HepG2 (cell line): ENCODE measurements around the gene H6PD. TPM values are rescaled to one million over a fixed set of nuclear protein-coding genes. Genes with fewer than 3 reads are reported as not detected.

Experiments used
- ATF7 ChIP-seq, 2 experiments: fragments of 450-650 bp in 1 of 2; sonication (generic) in 1 of 2; formaldehyde crosslinking in 1 of 2; IDR thresholded peaks; 2 replicates each; pipeline versions ENCODE4 v1.4.0 to v1.6.1; 2016 to 2020; ENCODE audit warnings: antibody characterized with exemption in 1 of 2, mild to moderate bottlenecking in 1 of 2, missing genetic modification reagents in 1 of 2
- CBX2 ChIP-seq, 2 experiments: fragments of 200-600 bp in 1 of 2; sonication (generic); formaldehyde crosslinking in 1 of 2; IDR thresholded peaks; 2 replicates each; pipeline versions ENCODE4 v1.7.0 to v1.8.1; 2018 to 2022; ENCODE audit warnings: low read depth in 2 of 2, low read length in 1 of 2, mild to moderate bottlenecking in 1 of 2, missing genetic modification reagents in 1 of 2
- DPF2 ChIP-seq: sonication (generic); formaldehyde crosslinking; IDR thresholded peaks from 2 replicates; pipeline ENCODE4 v1.4.0; 2020; ENCODE audit warnings: mild to moderate bottlenecking, low read depth, missing genetic modification reagents, borderline replicate concordance
- GABPB1 ChIP-seq: IDR thresholded peaks from 2 replicates; pipeline ENCODE4 v1.6.1; 2016; ENCODE audit warnings: mild to moderate bottlenecking, missing genetic modification reagents, moderate library complexity, missing compliant biosample characterization
- GFI1 ChIP-seq: sonication (generic); formaldehyde crosslinking; IDR thresholded peaks from 2 replicates; pipeline ENCODE4 v1.5.0; 2020; ENCODE audit warnings: missing genetic modification reagents, mild to moderate bottlenecking, borderline replicate concordance
- IRF2 ChIP-seq: IDR thresholded peaks from 2 replicates; pipeline ENCODE4 v1.6.1; 2018; ENCODE audit warnings: missing genetic modification reagents, missing compliant biosample characterization
- IRX3 ChIP-seq: sonication (generic); formaldehyde crosslinking; IDR thresholded peaks from 2 replicates; pipeline ENCODE4 v1.8.1; 2023; ENCODE audit warnings: mild to moderate bottlenecking, low read depth, missing genetic modification reagents, borderline replicate concordance
- NFE2L2 ChIP-seq: fragments of 150-350 bp; IDR thresholded peaks from 2 replicates; pipeline ENCODE4 v1.6.1; 2014; ENCODE audit warnings: low read length
- ZNF124 ChIP-seq: sonication (generic); formaldehyde crosslinking; IDR thresholded peaks from 2 replicates; pipeline ENCODE4 v1.4.0; 2020; ENCODE audit warnings: missing genetic modification reagents
- ZNF749 ChIP-seq: sonication (generic); formaldehyde crosslinking; IDR thresholded peaks from 2 replicates; pipeline ENCODE4 v1.8.0; 2022; ENCODE audit warnings: mild to moderate bottlenecking, missing genetic modification reagents, moderate library complexity, borderline replicate concordance
- ZNF782 ChIP-seq: sonication (generic); formaldehyde crosslinking; IDR thresholded peaks from 2 replicates; pipeline ENCODE4 v1.4.0; 2020; ENCODE audit warnings: missing genetic modification reagents, mild to moderate bottlenecking, borderline replicate concordance
- polyA plus RNA-seq, 8 experiments: library from polyadenylated mRNA; depleted of rRNA in 3 of 8; stranded (reverse) in 7 of 8; unstranded in 1 of 8; fragments of >200 nt; fragmentation: Illumina TruSeq in 4 of 8; extraction: Trizol in 4 of 8; gene quantifications; 2 replicates each; pipeline versions ENCODE4 v1.2.1 to v1.2.3, GENCODE V29; 2011 to 2016; ENCODE audit warnings: low read depth in 4 of 8, missing spikeins in 1 of 8, mixed read lengths in 1 of 8; ENCODE audit not compliant: insufficient read depth in 1 of 8
- total RNA-seq, 5 experiments: library from RNA; depleted of rRNA; stranded (reverse); fragments of >200 nt; fragmentation: Illumina TruSeq; extraction: Trizol; gene quantifications; 2 replicates each; pipeline ENCODE4 v1.2.3, GENCODE V29; 2016; ENCODE audit warnings: low read depth in 1 of 5
- TF ChIP-seq, protein P1 (sequence below): sonication (generic); formaldehyde crosslinking; IDR thresholded peaks from 2 replicates; pipeline ENCODE4 v1.8.0; 2022; ENCODE audit warnings: mild to moderate bottlenecking, missing genetic modification reagents; ENCODE audit not compliant: insufficient replicate concordance
- TF ChIP-seq, protein P2 (sequence below): fragments of 450-650 bp; IDR thresholded peaks from 2 replicates; pipeline ENCODE4 v1.6.1; 2016
- TF ChIP-seq, protein P3 (sequence below), 2 experiments: fragments of 450-650 bp in 1 of 2; sonication (generic) in 1 of 2; formaldehyde crosslinking in 1 of 2; IDR thresholded peaks; 2 replicates each; pipeline versions ENCODE4 v1.6.1 to v1.8.0; 2016 to 2022; ENCODE audit warnings: antibody characterized with exemption in 1 of 2, mild to moderate bottlenecking in 1 of 2, missing genetic modification reagents in 1 of 2

H6PD gene
- total and polyA plus RNA-seq, 2 of the 13 experiments (the other 11 are each of a cell fraction or from before 2014, with no cell fraction given), result 9.3 to 14.1 TPM

DNA sequence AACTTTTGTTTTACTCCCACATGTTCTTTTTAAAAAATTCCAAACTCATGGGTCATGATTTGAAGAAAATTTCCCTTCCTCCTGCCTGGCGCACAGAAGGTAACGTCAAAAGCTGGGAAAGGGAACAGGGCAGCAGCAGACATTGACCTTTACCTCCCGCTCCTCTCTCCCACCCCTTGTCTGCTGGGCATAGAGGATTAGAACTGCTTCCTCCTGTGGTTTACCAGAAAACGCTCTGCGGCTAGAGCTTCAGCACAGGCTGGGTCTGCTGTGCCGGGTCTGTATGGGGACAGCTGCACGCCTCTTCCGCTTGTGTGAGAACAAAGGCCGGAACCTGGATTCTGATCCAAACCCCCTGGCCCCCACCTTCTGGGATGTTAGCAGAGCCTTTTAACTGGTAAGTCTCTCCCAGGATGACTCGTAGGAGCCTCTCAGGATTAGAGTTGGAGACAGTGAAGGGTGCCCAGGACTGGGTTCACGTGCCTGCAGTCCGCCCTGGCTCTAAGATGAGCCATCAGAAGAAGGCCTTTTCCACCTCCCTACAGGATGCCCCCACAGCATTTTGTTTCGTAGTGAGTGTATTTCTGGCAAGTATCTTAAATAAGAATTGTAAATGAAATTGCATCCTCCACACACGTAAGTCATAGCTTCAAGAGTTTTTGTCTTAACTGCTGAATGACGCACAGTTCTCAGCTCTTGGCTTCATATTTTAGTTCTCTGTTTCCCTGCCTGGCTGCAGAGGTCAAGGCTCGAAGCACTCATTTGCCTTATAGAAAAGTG lies 5.2 kb downstream of the H6PD start (continued):
- no peak for TF ChIP-seq ZNF749
- no peak for TF ChIP-seq CBX2 (IDR thresholded peaks at IDR 0.05; ENCODE audit: low read depth, low read length)
- TF ChIP-seq CBX2 (CRISPR knock-in tag; IDR thresholded peaks at IDR 0.05; ENCODE audit: low read depth), result no peak
- TF ChIP-seq IRX3 (CRISPR knock-in tag), result no peak
- 0 out of 2 replicates have a peak, but pooled peaks have one; percentile 30 for TF ChIP-seq DPF2 (CRISPR knock-in tag)
- no peak for TF ChIP-seq ATF7 (IDR thresholded peaks at IDR 0.05)
- TF ChIP-seq ATF7 (CRISPR knock-in tag; IDR thresholded peaks at IDR 0.05), result no peak
- peak; percentile 55 for TF ChIP-seq GABPB1 (CRISPR knock-in tag)
- TF ChIP-seq IRF2 (CRISPR knock-in tag), result peak; percentile 57; the same call in 1 of the 2 replicates
- TF ChIP-seq, protein P1, sequence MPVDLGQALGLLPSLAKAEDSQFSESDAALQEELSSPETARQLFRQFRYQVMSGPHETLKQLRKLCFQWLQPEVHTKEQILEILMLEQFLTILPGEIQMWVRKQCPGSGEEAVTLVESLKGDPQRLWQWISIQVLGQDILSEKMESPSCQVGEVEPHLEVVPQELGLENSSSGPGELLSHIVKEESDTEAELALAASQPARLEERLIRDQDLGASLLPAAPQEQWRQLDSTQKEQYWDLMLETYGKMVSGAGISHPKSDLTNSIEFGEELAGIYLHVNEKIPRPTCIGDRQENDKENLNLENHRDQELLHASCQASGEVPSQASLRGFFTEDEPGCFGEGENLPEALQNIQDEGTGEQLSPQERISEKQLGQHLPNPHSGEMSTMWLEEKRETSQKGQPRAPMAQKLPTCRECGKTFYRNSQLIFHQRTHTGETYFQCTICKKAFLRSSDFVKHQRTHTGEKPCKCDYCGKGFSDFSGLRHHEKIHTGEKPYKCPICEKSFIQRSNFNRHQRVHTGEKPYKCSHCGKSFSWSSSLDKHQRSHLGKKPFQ (CRISPR knock-in tag), result no peak
- no peak for TF ChIP-seq ZNF782 (CRISPR knock-in tag)
- TF ChIP-seq, protein P2, sequence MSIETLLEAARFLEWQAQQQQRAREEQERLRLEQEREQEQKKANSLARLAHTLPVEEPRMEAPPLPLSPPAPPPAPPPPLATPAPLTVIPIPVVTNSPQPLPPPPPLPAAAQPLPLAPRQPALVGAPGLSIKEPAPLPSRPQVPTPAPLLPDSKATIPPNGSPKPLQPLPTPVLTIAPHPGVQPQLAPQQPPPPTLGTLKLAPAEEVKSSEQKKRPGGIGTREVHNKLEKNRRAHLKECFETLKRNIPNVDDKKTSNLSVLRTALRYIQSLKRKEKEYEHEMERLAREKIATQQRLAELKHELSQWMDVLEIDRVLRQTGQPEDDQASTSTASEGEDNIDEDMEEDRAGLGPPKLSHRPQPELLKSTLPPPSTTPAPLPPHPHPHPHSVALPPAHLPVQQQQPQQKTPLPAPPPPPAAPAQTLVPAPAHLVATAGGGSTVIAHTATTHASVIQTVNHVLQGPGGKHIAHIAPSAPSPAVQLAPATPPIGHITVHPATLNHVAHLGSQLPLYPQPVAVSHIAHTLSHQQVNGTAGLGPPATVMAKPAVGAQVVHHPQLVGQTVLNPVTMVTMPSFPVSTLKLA, result no peak
- TF ChIP-seq GFI1 (CRISPR knock-in tag), result no peak; the same call in 1 of the 2 replicates
- TF ChIP-seq, protein P3, sequence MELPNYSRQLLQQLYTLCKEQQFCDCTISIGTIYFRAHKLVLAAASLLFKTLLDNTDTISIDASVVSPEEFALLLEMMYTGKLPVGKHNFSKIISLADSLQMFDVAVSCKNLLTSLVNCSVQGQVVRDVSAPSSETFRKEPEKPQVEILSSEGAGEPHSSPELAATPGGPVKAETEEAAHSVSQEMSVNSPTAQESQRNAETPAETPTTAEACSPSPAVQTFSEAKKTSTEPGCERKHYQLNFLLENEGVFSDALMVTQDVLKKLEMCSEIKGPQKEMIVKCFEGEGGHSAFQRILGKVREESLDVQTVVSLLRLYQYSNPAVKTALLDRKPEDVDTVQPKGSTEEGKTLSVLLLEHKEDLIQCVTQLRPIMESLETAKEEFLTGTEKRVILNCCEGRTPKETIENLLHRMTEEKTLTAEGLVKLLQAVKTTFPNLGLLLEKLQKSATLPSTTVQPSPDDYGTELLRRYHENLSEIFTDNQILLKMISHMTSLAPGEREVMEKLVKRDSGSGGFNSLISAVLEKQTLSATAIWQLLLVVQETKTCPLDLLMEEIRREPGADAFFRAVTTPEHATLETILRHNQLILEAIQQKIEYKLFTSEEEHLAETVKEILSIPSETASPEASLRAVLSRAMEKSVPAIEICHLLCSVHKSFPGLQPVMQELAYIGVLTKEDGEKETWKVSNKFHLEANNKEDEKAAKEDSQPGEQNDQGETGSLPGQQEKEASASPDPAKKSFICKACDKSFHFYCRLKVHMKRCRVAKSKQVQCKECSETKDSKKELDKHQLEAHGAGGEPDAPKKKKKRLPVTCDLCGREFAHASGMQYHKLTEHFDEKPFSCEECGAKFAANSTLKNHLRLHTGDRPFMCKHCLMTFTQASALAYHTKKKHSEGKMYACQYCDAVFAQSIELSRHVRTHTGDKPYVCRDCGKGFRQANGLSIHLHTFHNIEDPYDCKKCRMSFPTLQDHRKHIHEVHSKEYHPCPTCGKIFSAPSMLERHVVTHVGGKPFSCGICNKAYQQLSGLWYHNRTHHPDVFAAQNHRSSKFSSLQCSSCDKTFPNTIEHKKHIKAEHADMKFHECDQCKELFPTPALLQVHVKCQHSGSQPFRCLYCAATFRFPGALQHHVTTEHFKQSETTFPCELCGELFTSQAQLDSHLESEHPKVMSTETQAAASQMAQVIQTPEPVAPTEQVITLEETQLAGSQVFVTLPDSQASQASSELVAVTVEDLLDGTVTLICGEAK (IDR thresholded peaks at IDR 0.05), result no peak
- TF ChIP-seq, protein P3 (CRISPR knock-in tag; IDR thresholded peaks at IDR 0.05), result 0 out of 2 replicates have a peak, but pooled peaks have one; percentile 15
- no peak for TF ChIP-seq NFE2L2
- TF ChIP-seq ZNF124, result no peak
